Activated B cell treated with CpG ODN at 0.5 μM for 24 hours (primary cell): ENCODE measurements around the gene LCN9. TPM values are rescaled to one million over a fixed set of nuclear protein-coding genes. Genes with fewer than 3 reads are reported as not detected.

Experiments
- ATAC-seq: fragments of 200-7000 bp; cut with Tn5 transposase; one replicate; pipeline ENCODE4 v1.10.0; 2021; ENCODE audit warnings: low read depth, mild to moderate bottlenecking, moderate library complexity
- CTCF ChIA-PET: fragments of 350-600 bp; sonication (Branson Sonifier 250); formaldehyde crosslinking; loops from one replicate; lab custom pipeline; 2021; ENCODE audit warnings: antibody characterized with exemption; lab: Charles Lee
- POLR2A ChIA-PET: fragments of 350-600 bp; sonication (Branson Sonifier 250); formaldehyde crosslinking; loops from one replicate; lab custom pipeline; 2021; ENCODE audit warnings: antibody characterized with exemption; lab: Charles Lee
- DNase-seq: peaks from one replicate; pipeline ENCODE4 v3.0.0; 2022
- H3K27ac Mint-ChIP-seq: one replicate; pipeline ENCODE4 v1.8.0; 2020; ENCODE audit warnings: mixed read lengths
- H3K27me3 Mint-ChIP-seq: one replicate; pipeline ENCODE4 v1.8.0; 2021; ENCODE audit warnings: mixed read lengths
- H3K36me3 Mint-ChIP-seq: one replicate; pipeline ENCODE4 v1.8.0; 2021; ENCODE audit warnings: low read depth, mixed read lengths
- H3K4me1 Mint-ChIP-seq: one replicate; pipeline ENCODE4 v1.8.0; 2021; ENCODE audit warnings: mixed read lengths
- H3K4me3 Mint-ChIP-seq: one replicate; pipeline ENCODE4 v1.8.0; 2020; ENCODE audit warnings: mild to moderate bottlenecking, mixed read lengths
- H3K9me3 Mint-ChIP-seq: one replicate; pipeline ENCODE4 v1.8.0; 2020; ENCODE audit warnings: mixed read lengths
- intact Hi-C: fragments of 100-400 bp; cut with micrococcal nuclease; formaldehyde crosslinking; loops from one replicate; pipeline ENCODE4 v1.15.1; 2024
- total RNA-seq: library from RNA; stranded (reverse); gene quantifications from 2 replicates; pipeline ENCODE4 v1.2.3, GENCODE V29; 2022
- TF ChIP-seq, protein P1 (sequence below): fragments of 200-600 bp; IDR thresholded peaks from one replicate; pipeline ENCODE4 v1.8.0; 2022; ENCODE audit warnings: antibody characterized with exemption, mild to moderate bottlenecking

Gene LCN9
- total RNA-seq, 1 donor from 2014 or later: not detected

- intact Hi-C loops: loop anchor here (5.0 kb wide), 1 partner anchor 420 kb away; no protein-coding TSS in a partner anchor
- CTCF ChIA-PET: interaction anchor here (1.5 kb wide), 1 partner anchor 8 kb away, joined by 3 read pairs; no protein-coding TSS in a partner anchor
- no peaks in the 10 kb centered on the region for H3K9me3 Mint-ChIP-seq
- no peak within 1 kb of the TSS for H3K27ac Mint-ChIP-seq
- peak; percentile 51 for DNase-seq
- no peak for ATAC-seq
- no peaks in the 10 kb centered on the region for H3K4me1 Mint-ChIP-seq
- H3K36me3 Mint-ChIP-seq: no peaks in the 10 kb centered on the region
- POLR2A ChIA-PET: no interaction called here
- TF ChIP-seq, protein P1, sequence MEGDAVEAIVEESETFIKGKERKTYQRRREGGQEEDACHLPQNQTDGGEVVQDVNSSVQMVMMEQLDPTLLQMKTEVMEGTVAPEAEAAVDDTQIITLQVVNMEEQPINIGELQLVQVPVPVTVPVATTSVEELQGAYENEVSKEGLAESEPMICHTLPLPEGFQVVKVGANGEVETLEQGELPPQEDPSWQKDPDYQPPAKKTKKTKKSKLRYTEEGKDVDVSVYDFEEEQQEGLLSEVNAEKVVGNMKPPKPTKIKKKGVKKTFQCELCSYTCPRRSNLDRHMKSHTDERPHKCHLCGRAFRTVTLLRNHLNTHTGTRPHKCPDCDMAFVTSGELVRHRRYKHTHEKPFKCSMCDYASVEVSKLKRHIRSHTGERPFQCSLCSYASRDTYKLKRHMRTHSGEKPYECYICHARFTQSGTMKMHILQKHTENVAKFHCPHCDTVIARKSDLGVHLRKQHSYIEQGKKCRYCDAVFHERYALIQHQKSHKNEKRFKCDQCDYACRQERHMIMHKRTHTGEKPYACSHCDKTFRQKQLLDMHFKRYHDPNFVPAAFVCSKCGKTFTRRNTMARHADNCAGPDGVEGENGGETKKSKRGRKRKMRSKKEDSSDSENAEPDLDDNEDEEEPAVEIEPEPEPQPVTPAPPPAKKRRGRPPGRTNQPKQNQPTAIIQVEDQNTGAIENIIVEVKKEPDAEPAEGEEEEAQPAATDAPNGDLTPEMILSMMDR: no peak
- H3K27me3 Mint-ChIP-seq: peaks cover 5% of the 10 kb centered on the region
- H3K4me3 Mint-ChIP-seq: no peak within 1 kb of the TSS
Measured at GRCh38 chr9:135701959-135702721, 39.0 kb downstream of the LCN9 start, which contains the start of gene KCNT1. KCNT1 (plus strand) TSS chr9:135702185; CDS start chr9:135702259, 74 bp downstream.

- no peaks in the 10 kb centered on the region for H3K36me3 Mint-ChIP-seq
- no peaks in the 10 kb centered on the region for H3K9me3 Mint-ChIP-seq
- H3K4me1 Mint-ChIP-seq: no peaks in the 10 kb centered on the region
- no peak overlapping the region for H3K27ac Mint-ChIP-seq
- TF ChIP-seq, protein P1: no peak
- no peak for DNase-seq
- H3K4me3 Mint-ChIP-seq: no peak overlapping the region
- peaks cover 5% of the 10 kb centered on the region for H3K27me3 Mint-ChIP-seq
- no peak for ATAC-seq
- ChIA-PET CTCF (interaction anchor here (1.2 to 1.5 kb wide), 2 partner anchors 10 to 419 kb away, joined by 3 to 4 read pairs; no protein-coding TSS in a partner anchor), POLR2A (no interaction called here)
- intact Hi-C loops: loop anchor here (5.0 kb wide), 1 partner anchor 419 kb away; no protein-coding TSS in a partner anchor
Measured at GRCh38 chr9:135703726-135704125, 40.6 kb downstream of the LCN9 start.

DNA sequence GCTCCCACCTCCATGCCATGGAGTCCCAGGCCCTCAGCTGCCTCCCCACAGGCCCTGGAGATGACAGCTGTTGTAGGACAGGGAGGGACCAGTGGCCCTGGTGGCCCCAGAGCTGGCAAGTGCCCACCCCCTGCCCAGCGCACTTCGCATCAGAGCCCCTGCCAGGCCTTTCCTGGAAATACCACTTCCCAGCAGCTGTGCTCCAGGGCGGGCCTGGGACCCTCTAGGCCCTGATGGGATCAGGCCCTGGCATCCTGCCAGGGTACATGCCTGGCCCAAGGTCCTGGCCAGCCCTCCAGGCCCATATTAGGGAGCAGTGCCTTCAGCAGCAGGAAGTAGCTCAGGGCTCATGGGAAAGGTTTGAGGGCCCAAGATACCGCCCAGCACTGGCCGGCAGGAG is 41.4 kb downstream of the LCN9 start:
- ChIA-PET CTCF (interaction anchor here (1.2 kb wide), 1 partner anchor 418 kb away, joined by 4 read pairs; no protein-coding TSS in a partner anchor), POLR2A (no interaction called here)
- H3K27me3 Mint-ChIP-seq: peaks cover 5% of the 10 kb centered on the region
- intact Hi-C loops: loop anchor here (5.0 kb wide), 1 partner anchor 418 kb away; no protein-coding TSS in a partner anchor
- TF ChIP-seq, protein P1: no peak
- H3K27ac Mint-ChIP-seq: no peak overlapping the region
- H3K9me3 Mint-ChIP-seq: no peaks in the 10 kb centered on the region
- H3K4me3 Mint-ChIP-seq: no peak overlapping the region
- ATAC-seq (no peak), DNase-seq (no peak)
- H3K36me3 Mint-ChIP-seq: no peaks in the 10 kb centered on the region
- no peaks in the 10 kb centered on the region for H3K4me1 Mint-ChIP-seq

GRCh38 chr9:135705376-135705775 is 42.3 kb downstream of the LCN9 start:
- Mint-ChIP-seq H3K27ac (no peak overlapping the region), H3K4me3 (no peak overlapping the region), H3K4me1 (no peaks in the 10 kb centered on the region), H3K27me3 (peaks cover 5% of the 10 kb centered on the region), H3K9me3 (no peaks in the 10 kb centered on the region), H3K36me3 (no peaks in the 10 kb centered on the region)
- ChIA-PET CTCF (no interaction called here), POLR2A (no interaction called here)
- TF ChIP-seq, protein P1: no peak
- intact Hi-C loops: no loop called here
- no peak for ATAC-seq
- DNase-seq: no peak

- Mint-ChIP-seq H3K27ac (no peak overlapping the region), H3K36me3 (no peaks in the 10 kb centered on the region), H3K4me1 (no peaks in the 10 kb centered on the region), H3K27me3 (peaks cover 5% of the 10 kb centered on the region), H3K4me3 (no peak overlapping the region), H3K9me3 (no peaks in the 10 kb centered on the region)
- no peak for DNase-seq
- POLR2A ChIA-PET: no interaction called here
- intact Hi-C loops: no loop called here
- CTCF ChIA-PET: no interaction called here
- ATAC-seq: no peak
- TF ChIP-seq, protein P1: no peak
Measured at GRCh38 chr9:135706288-135706687, 43.2 kb downstream of the LCN9 start.
